GM18511 (cell line): ENCODE results near the gene INPP5J.
"Not testable (repeated sequence)": the region's sequence is repeated elsewhere in the genome, so short reads cannot be mapped to it uniquely, and the experiment has no call there.

Experiments
- ATAC-seq: cut with Tn5 transposase; IDR thresholded peaks from one replicate; pipeline ENCODE4 v1.9.1; 2021; ENCODE audit warnings: mild to moderate bottlenecking, moderate library complexity; ENCODE audit not compliant: unreplicated experiment

Gene INPP5J

GRCh38 chr22:31100762-31101525, 21.8 kb upstream of the INPP5J start:
- no peak for ATAC-seq

GRCh38 chr22:31102441-31103081, 20.2 kb upstream of the INPP5J start:
- no peak for ATAC-seq

- no peak for ATAC-seq
Observed at GRCh38 chr22:31103111-31103510, 19.7 kb upstream of the INPP5J start.

DNA sequence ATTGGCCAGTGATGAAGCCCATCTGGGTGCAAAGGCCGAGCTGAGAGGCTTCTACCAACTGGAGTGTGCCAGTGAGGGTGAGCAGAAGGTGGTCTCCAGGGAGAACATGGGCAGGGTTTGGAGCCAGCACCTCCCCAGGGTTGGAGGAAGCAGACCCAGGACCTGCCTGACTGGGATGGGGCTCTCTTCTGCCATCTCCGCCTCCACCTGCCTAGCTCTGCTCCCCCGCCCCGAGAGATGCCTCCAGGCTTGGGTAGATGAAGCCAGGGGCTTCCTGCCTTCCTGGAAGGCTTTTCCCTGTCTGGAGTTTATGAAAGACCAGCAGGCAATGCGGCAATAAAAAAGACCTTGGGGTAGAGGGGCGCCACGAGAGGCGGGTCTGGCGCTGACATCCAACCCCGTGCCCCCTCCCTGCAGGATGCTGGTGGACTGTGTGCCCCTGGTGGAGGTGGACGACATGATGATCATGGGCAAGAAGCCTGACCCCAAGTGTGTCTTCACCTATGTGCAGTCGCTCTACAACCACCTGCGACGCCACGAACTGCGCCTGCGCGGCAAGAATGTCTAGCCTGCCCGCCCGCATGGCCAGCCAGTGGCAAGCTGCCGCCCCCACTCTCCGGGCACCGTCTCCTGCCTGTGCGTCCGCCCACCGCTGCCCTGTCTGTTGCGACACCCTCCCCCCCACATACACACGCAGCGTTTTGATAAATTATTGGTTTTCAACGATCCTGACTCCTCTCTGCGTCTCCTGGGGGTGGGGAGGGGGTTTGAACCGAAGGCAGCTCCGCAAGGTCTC, 18.7 kb upstream of the INPP5J start:
- no peak for ATAC-seq

DNA sequence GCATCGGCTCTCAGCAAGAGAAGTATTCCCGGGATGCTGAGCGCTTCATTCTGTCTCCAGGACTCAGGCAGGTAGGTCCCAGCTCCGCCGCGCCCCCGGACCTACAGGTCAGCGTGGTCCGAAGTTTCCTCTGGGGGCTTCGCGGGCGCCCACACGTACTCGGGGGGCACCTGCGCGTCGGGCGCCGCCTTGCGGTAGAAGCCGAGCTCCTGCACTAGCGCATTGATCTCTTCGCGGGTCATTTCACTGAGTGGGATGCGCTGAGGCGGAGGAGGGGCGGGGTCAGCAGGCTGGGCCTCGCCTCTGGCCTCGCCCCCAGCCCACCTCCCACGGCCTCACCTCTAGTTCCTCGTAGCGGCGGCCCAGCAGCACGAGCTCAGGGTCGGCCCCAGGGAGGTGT, 17.9 kb upstream of the INPP5J start:
- ATAC-seq, result no peak

GRCh38 chr22:31105282-31105929, 17.4 kb upstream of the INPP5J start:
- ATAC-seq, result no peak

DNA sequence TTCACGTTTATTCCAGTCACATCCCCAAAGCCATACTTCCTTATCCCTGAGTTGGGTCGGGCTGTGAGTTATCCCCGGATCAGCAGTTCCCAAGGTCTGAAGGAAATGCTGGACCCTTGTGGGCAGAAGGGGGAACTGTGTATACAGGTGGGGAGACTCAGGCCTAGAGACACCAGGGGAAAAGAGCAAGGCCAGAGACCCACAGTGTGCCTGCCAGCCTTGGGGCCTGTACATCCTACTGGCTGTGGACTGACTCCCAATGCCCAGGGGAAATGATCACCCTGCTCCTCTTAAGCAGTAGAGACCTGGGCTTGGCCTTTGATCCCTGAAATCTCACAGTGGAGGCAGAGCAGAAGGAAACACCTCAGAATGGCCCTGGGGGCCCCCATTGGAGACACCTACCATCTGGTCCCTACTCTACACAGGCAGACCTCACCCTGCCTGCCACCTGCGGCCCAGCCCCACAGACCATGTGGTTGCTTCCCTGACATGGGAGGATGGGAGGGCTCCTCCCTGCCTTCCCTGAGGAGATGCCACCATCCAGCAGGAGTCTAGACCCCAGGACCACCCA, 16.7 kb upstream of the INPP5J start:
- no peak for ATAC-seq

GRCh38 chr22:31106731-31107177, 16.0 kb upstream of the INPP5J start:
- no peak for ATAC-seq

- peak; percentile 87 for ATAC-seq
Observed at GRCh38 chr22:31107178-31107893, 15.4 kb upstream of the INPP5J start, which contains the start of gene SELENOM. TSS of gene SELENOM (minus strand) at chr22:31107568. CDS start at chr22:31107505, 63 bp downstream.

GRCh38 chr22:31107894-31108218, 14.9 kb upstream of the INPP5J start:
- ATAC-seq, result peak; percentile 41

- not testable (repeated sequence) for ATAC-seq
Observed at GRCh38 chr22:31112547-31113091, 10.1 kb upstream of the INPP5J start.

GRCh38 chr22:31118046-31118820, 4.5 kb upstream of the INPP5J start:
- ATAC-seq, result no peak

GRCh38 chr22:31119026-31119717, 3.6 kb upstream of the INPP5J start:
- ATAC-seq, result no peak

GRCh38 chr22:31120230-31120629, 2.5 kb upstream of the INPP5J start:
- no peak for ATAC-seq

DNA sequence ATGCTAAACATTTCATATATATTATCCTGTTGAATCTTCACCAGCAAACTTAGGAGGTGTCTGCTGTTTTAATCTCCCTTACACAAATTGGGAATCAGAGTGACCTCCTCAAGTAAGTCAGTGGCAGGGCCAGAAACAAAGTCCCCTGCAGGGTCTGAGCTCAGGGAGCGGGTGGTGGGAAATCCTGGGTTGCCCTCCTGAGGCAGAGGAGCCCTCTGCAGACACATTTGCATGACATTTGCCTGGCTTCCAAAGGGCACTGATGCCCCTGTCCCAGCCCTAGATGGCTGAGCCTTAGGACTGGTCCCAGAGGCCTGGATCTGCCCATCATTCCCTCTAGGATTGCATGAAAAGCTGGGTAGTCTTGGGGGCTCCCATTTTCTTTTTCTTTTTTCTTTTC, 2.1 kb upstream of the INPP5J start:
- ATAC-seq, result no peak

- no peak for ATAC-seq
Observed at GRCh38 chr22:31121403-31121802, 1.4 kb upstream of the INPP5J start.

DNA sequence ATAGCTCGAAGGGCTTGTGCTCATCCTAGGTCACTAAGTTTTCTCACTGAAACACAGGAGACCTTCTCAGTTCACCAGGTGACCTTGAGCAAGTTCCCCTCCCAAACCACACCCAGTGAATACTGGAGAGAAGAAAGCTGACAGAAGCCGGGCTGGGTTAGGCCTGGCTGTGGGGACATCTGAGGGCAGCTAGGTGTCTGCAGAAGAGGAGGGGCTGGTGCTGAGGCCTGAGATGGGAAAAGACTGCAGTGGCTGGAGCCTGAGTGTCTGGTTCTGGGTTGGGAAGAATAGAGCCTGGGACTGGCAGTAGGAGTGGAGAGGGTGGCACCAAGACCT, 602 bp upstream of the INPP5J start:
- no peak for ATAC-seq

DNA sequence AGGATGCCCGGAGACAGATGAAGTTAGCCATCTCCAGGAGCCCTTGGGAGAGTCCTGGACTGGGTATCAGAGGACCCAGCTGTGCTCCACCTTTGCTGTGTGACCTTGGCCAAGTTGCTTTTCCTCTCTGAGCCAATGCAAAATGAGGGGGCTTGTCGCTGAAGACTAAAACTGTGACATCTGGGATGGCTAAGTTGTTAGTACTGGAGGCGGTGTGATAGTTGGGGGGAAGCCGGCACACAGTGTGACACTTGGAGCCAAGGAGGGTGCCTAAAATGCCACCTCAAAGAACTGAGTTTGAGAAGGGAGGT, 481 bp downstream of the INPP5J start:
- no peak for ATAC-seq

GRCh38 chr22:31124290-31124689, 1.5 kb downstream of the INPP5J start:
- ATAC-seq, result no peak
